Suppressor macrophage treated with lipopolysaccharide for 1 hour (primary cell): ENCODE results near the gene RPTOR.
"Not testable (repeated sequence)": the region's sequence is repeated elsewhere in the genome, so short reads cannot be mapped to it uniquely, and the experiment has no call there.

ENCODE experiments used
- DNase-seq, 3 donors: peaks; one replicate each; pipeline ENCODE4 v3.0.0-alpha.2; 2020 to 2022

Gene RPTOR

DNA sequence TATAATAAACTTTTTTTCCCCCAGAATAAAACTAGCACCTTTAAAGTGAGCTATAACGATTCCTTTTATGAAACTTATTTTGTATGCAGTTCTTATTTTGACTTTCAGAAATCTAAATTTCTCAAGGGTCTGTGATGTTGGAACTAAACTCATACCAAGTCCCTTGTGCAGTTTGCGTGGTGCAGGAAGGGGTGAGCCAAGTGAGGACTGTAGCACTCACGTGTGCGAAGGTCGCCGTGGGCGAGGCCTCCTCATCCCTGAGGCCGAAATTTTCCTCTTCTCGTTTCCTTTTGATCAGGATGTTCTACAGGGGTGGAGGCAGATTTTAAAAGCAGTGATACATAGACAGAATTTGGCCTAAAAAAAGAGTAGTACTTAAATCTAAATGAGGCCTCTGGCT lies 73.7 kb downstream of the RPTOR start:
- DNase-seq: no peak

DNA sequence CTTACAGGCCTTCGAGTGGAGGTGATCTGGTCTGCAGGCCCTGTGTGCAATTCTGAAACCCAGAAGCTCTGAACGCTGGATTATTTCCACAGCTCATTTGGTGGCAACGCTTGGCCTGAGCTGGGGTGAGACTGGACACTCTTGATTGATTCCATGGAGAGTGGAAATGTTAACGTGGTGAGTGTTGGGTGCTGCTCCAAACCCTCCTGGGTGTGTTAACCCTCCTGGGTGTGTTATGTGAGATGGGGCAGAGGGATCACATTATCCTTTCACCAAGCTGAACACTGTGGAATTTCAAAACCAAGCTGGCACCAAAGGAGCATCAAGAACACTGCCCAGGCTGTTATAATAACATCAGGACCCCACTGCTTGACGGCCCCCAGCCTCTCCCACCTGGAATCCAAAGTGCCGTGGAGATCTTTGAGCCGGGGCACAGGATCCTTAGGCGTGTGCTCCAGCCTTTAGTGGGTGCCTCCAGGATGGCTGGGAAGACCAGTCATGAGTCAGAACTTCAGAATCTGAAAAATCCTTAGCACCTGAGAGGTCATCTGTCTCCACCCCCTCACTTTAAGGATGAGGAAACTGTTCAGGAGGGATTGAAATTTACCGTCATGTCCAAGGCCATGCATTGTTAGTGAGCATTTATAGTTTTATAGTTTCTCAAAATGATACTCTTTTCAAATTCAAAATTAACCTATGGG lies 75.0 kb downstream of the RPTOR start:
- DNase-seq: no peak

- DNase-seq: no peak
These were observed 76.8 kb downstream of the RPTOR start for GRCh38 chr17:80621335-80621996.

DNA sequence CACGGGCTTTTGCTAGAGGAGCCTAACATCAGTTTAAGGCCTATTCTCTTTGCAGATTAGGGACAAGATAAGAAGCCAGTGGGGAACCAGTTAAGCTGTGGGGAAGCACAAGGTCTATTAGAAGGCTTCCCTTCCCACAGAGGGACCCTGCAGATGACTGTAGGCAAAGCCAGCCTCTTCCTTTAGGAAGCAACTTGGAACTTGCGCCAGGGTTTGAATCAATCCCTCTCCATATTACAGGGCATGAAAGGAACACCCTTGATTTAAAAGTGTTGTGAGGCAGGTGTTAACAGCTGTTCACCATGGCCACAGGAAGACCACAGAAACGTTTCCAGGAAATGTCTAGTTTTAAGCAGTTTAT lies 77.3 kb downstream of the RPTOR start:
- DNase-seq: no peak

- DNase-seq: no peak
These were observed 80.2 kb downstream of the RPTOR start for GRCh38 chr17:80624864-80625263.

DNA sequence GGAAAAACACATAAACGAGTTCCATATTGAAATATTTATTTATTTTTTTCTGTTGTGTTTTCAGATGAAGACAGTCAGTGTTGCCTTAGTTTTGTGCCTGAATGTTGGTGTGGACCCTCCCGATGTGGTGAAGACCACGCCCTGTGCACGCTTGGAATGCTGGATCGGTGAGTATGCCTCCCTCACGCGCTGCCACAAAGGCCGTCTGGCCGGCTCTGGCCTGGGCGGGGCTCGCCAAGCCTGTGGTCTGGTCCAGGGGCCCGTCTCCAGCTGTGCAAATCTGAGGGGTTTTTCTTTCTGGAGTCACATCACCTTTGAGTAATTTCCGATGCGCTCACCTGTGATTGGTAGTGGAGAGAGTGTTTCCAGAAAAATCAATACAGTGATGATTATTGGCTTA lies 81.0 kb downstream of the RPTOR start:
- no peak for DNase-seq

DNA sequence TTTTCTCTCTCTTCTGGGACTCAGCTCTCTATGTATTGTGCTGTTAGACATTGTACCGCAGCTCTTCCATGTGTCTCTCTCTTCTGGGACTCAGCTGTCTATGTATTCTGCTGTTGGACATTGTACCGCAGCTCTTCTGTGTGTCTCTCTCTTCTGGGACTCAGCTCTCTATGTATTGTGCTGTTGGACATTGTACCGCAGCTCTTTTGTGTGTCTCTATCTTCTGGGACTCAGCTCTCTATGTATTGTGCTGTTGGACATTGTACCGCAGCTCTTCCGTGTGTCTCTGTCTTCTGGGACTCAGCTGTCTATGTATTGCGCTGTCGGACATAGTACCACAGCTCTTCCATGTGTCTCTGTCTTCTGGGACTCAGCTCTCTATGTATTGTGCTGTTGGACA lies 84.2 kb downstream of the RPTOR start:
- DNase-seq: not testable (repeated sequence)

DNA sequence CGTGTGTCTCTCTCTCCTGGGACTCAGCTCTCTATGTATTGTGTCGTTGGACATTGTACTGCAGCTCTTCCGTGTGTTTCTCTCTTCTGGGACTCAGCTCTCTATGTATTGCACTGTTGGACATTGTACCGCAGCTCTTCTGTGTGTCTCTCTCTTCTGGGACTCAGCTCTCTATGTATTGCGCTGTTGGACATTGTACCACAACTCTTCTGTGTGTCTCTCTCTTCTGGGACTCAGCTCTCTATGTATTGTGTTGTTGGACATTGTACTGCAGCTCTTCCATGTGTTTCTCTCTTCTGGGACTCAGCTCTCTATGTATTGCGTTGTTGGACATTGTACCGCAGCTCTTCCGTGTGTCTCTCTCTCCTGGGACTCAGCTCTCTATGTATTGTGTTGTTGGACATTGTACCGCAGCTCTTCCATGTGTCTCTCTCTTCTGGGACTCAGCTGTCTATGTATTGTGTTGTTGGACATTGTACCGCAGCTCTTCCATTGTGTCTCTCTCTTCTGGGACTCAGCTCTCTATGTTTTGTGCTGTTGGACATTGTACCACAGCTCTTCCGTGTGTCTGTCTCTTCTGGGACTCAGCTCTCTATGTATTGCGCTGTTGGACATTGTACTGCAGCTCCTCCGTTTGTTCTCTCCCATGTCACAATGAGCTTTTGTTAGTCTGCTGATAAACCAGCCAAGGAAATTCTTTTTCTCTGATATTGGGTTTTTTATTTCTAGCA lies 84.8 kb downstream of the RPTOR start:
- no peak for DNase-seq

DNA sequence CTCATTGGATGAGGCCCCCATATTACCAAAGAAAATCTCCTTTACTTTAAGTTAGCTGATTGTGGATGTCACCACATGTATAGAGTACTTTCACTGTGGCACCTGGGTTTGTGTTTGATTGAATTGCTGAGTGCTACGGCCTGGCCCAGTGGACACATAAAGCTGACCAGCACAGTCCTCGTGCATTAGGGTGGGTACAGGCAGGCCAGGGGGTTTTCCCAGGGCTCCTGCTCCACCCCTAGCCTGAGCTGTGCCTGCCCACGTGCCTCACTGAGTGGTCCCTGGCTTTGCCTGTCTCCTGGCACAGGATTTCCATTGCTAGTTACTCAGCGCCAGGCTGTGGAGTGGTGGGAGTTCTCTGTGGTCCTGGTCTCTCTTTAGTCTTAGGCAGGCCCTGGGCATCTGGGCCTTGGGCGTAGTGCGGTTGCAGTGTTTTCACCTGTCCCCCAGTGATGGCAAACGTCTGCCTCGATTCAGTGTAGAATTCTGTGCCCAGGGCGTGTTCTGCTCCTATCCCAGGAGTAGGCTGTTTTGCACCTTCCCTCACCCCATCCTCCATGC lies 86.0 kb downstream of the RPTOR start:
- DNase-seq: no peak

DNA sequence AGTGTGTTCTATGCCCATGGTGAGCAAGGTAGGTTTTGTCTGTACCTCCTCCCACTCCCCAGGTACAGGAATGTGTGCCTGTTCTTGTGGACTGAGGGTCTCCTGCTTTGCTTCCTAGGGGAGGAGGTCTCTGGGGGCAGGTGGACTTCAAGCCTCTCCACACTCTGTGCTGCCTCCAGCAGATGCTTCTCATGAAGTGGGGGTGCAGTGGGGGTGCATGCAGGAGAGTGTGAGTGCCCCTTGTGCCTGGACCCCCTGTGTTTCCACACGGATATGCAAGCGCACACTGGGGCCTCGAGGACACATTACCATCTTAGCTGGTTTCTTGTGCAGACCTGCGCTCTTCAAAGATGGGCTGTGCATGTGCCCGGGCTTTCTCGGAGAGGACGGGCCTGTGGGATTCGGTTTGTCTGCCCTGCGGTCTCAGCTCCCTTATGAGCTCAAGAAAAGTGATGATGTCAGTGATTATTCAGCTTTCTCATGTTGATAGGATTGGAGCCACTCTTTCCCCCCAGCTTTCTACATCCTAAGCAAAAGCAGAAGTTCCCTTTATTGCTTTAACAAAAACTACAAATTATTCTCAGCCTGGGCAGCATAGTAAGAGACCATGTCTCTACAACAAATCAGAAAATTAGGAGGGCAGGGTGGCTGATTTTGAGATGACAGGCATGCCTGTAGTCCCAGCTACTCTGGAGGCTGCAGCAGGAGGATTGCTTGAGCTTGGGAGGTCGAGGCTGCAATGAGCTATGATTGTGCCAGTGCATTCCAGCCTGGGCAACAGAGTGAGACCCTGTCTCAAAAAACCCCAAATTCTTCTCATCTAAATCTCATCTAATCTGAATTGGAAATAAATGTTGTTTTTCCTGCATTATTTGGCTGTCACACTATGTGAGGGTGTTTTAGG lies 86.8 kb downstream of the RPTOR start:
- DNase-seq: peak; percentile 17 to 33 (median 26)

GRCh38 chr17:80632046-80632581 lies 87.5 kb downstream of the RPTOR start:
- DNase-seq: no peak

GRCh38 chr17:80633207-80633606 lies 88.6 kb downstream of the RPTOR start:
- DNase-seq: no peak

GRCh38 chr17:80633994-80634566 lies 89.4 kb downstream of the RPTOR start:
- DNase-seq: no peak

- peak in 2 of 3 donors; percentile 18 to 25 for DNase-seq
These were observed 91.9 kb downstream of the RPTOR start for GRCh38 chr17:80636361-80637018.

DNA sequence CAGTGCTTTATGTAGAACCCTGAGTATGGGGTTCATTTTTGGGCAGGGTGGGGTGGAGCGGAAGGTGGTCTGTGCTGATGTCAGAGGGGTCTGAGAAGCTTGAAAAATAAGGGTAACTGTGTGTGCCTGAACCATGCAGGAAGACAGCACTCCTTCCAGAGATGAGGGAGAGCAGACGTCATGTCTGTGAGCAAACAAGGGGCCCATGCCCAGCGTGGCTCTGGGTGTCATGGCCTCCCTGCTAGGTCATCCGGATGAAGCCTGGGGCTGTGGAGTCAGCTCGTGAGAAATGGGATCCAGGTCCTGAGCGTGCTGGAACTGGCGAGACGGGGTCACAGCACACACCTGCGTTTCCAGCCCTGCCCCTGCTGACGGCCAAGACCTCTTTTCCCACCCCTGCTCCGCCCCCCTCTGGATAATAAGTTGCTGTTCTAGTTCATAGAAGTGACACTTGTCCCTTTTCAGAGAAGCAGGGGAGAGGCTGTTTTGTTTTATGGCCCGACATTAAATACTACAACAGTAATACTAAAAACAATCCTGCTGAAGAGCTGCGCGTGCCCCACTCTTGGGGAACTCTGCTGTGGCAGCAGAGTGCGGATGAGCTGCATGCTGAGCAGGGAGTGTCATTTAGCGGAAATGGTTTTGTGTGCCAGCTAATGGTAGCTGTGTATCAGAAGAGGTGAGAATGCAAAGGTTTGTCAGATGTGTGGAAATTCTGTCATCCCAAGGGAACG lies 92.6 kb downstream of the RPTOR start:
- DNase-seq: no peak

DNA sequence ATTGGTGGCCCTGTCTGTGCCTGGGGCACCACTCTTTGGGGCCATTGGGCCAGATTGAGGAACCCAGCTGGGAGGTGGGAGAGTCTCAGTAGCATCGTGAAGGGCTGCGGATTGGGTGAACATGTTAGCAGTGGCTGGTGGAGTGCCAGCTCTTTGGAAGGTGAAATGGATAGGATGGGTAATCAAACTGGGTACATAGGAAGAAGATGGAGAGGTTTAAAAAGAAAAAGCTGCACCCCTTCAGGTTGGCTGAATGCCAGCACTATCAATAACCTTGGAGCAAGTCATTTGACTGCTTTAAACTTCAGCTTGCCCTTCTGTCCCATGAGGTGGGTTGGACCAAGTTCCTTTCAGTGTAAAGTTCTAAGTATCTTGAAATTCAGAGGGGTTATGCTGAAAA lies 95.0 kb downstream of the RPTOR start:
- no peak for DNase-seq

GRCh38 chr17:80640366-80641084 lies 95.9 kb downstream of the RPTOR start:
- DNase-seq: no peak

DNA sequence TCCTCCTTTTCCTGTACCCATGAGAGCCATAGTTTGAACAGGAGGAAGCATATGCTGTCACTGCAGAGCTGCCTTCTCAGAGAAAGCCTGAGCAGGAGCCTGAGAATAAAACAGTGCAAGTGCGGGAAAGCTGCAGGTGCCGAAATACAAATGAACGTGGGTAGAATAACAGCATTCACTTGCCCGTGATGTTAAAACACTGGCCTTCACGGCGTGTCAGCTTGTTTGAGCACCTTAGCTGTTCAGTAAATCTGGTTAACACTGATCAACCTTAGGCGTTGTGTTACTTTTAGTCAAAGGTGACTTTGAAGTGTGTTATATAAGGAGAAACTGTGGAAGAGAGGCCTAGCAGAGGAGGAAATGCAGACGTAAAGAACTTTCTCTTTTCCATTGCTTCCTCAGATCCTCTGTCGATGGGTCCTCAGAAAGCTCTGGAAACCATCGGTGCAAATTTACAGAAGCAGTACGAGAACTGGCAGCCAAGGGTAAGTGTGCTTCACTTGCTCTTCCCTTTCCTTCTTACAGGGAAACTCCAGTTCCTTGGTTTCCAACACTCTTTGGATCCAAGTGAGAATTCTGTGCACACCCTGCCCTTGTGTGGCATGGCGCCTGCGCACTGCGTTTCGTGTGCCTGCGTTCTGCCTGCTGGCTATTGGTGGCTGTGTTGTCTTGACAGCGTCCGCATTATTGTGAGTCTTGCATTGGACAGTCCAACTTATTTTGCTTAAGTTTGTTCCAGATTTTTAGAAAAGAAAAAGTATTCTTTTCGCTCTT lies 98.9 kb downstream of the RPTOR start:
- DNase-seq: no peak

- DNase-seq: no peak
These were observed 99.9 kb downstream of the RPTOR start for GRCh38 chr17:80644536-80644935.
